Mesodermal cell (in vitro differentiated cells): ENCODE results near the gene GRM8.
A peak's percentile ranks its signal among the peaks of the same experiment; 100 is the strongest.
"Not testable (repeated sequence)": the region's sequence is repeated elsewhere in the genome, so short reads cannot be mapped to it uniquely, and the experiment has no call there.

Experiments used
- H3K27ac ChIP-seq: 2 replicates; pipeline ENCODE4 v1.7.0; 2013; ENCODE audit warnings: mild to moderate bottlenecking, low read depth, low read length, moderate library complexity; ENCODE audit not compliant: severe bottlenecking
- H3K36me3 ChIP-seq: 2 replicates; pipeline ENCODE4 v1.7.1; 2013; ENCODE audit warnings: mild to moderate bottlenecking, low read length, moderate library complexity; ENCODE audit not compliant: control insufficient read depth, insufficient read depth
- H3K4me1 ChIP-seq: one replicate; pipeline ENCODE4 v1.7.1; 2013; ENCODE audit warnings: mild to moderate bottlenecking, low read length; ENCODE audit not compliant: insufficient read depth, control insufficient read depth, poor library complexity, severe bottlenecking
- H3K4me3 ChIP-seq: 2 replicates; pipeline ENCODE4 v1.7.0; 2013; ENCODE audit warnings: low read length, control low read depth, mild to moderate bottlenecking; ENCODE audit not compliant: insufficient read depth, poor library complexity, severe bottlenecking; ENCODE audit errors: extremely low read depth
- H3K9me3 ChIP-seq: 2 replicates; pipeline ENCODE4 v1.7.1; 2013; ENCODE audit warnings: mild to moderate bottlenecking, low read length, moderate library complexity; ENCODE audit not compliant: control insufficient read depth
- WGBS, 2 experiments: methylation state at CpG; one replicate each; pipeline ENCODE4 v1.1.5; 2013; ENCODE audit warnings: missing lambda C conversion rate in 2 of 2; ENCODE audit not compliant: insufficient coverage in 2 of 2; 5-methylcytosine and 5-hydroxymethylcytosine counted together

GRM8 gene

GRCh38 chr7:126831241-126831640 lies 421.5 kb downstream of the GRM8 start:
- H3K27ac ChIP-seq, H3K9me3 ChIP-seq, H3K36me3 ChIP-seq, H3K4me1 ChIP-seq, H3K4me3 ChIP-seq: not testable (repeated sequence)
- 87 to 98% methylated on average over 4 to 7 of the region's 9 CpGs for WGBS, 2 experiments

- Histone ChIP-seq H3K4me1 (no peaks in the 10 kb centered on the region), H3K27ac (no peak overlapping the region), H3K9me3 (no peaks in the 10 kb centered on the region), H3K36me3 (no peaks in the 10 kb centered on the region), H3K4me3 (no peak overlapping the region)
- 89 to 100% methylated on average over 2 to 3 of the region's 3 CpGs for WGBS, 2 experiments
Observed at GRCh38 chr7:126820925-126821324, 431.8 kb downstream of the GRM8 start.

GRCh38 chr7:126819197-126819484 lies 433.6 kb downstream of the GRM8 start:
- 91 to 100% methylated on average over 4 of the region's 5 CpGs for WGBS, 2 experiments
- Histone ChIP-seq H3K4me3 (no peak overlapping the region), H3K4me1 (no peaks in the 10 kb centered on the region), H3K27ac (no peak overlapping the region), H3K9me3 (no peaks in the 10 kb centered on the region), H3K36me3 (no peaks in the 10 kb centered on the region)

- WGBS, 2 experiments: 85 to 89% methylated on average over 2 to 3 of the region's 3 CpGs
Observed at GRCh38 chr7:126818393-126819196, 434.1 kb downstream of the GRM8 start.

GRCh38 chr7:126809188-126809587 lies 443.6 kb downstream of the GRM8 start:
- Histone ChIP-seq H3K9me3 (peaks cover 6% of the 10 kb centered on the region), H3K4me3 (no peak overlapping the region), H3K4me1 (peaks cover 5% of the 10 kb centered on the region), H3K27ac (no peak overlapping the region), H3K36me3 (no peaks in the 10 kb centered on the region)
- WGBS, 2 experiments: 83% methylated on average over 1 of the region's 1 CpG; no CpG with 5 or more reads in 1 of the 2 experiments

More at GRCh38 chr7:126818393-126819196, 434.1 kb downstream of the GRM8 start:
- no peaks in the 10 kb centered on the region for H3K4me1 ChIP-seq
- H3K9me3 ChIP-seq: no peaks in the 10 kb centered on the region
- H3K27ac ChIP-seq: no peak overlapping the region
- H3K36me3 ChIP-seq: no peaks in the 10 kb centered on the region
- no peak overlapping the region for H3K4me3 ChIP-seq

GRCh38 chr7:126806614-126807013 lies 446.1 kb downstream of the GRM8 start:
- 94 to 98% methylated on average over 27 to 29 of the region's 31 CpGs for WGBS, 2 experiments
- Histone ChIP-seq H3K36me3 (no peaks in the 10 kb centered on the region), H3K4me3 (no peak overlapping the region), H3K27ac (no peak overlapping the region), H3K4me1 (peaks cover 9% of the 10 kb centered on the region), H3K9me3 (peaks cover 6% of the 10 kb centered on the region)

GRCh38 chr7:126805351-126805750 lies 447.4 kb downstream of the GRM8 start:
- no peak overlapping the region for H3K27ac ChIP-seq
- no CpG with 5 or more reads among the region's 1 CpG for WGBS, 2 experiments

GRCh38 chr7:126804604-126805003 lies 448.1 kb downstream of the GRM8 start:
- peak overlapping the region; percentile 70 for H3K27ac ChIP-seq
- no CpG with 5 or more reads among the region's 2 CpGs for WGBS, 2 experiments
- H3K4me3 ChIP-seq: no peak overlapping the region
- H3K36me3 ChIP-seq: no peaks in the 10 kb centered on the region
- no peaks in the 10 kb centered on the region for H3K9me3 ChIP-seq
- H3K4me1 ChIP-seq: peaks cover 9% of the 10 kb centered on the region

More at GRCh38 chr7:126805351-126805750, 447.4 kb downstream of the GRM8 start:
- H3K36me3 ChIP-seq: no peaks in the 10 kb centered on the region
- no peaks in the 10 kb centered on the region for H3K9me3 ChIP-seq
- no peak overlapping the region for H3K4me3 ChIP-seq
- peaks cover 9% of the 10 kb centered on the region for H3K4me1 ChIP-seq

- H3K27ac ChIP-seq: peak overlapping the region; percentile 70
- H3K4me3 ChIP-seq: no peak overlapping the region
- H3K4me1 ChIP-seq: peaks cover 9% of the 10 kb centered on the region
- WGBS, 2 experiments: 68 to 85% methylated on average over 2 of the region's 2 CpGs
- H3K36me3 ChIP-seq: no peaks in the 10 kb centered on the region
- H3K9me3 ChIP-seq: no peaks in the 10 kb centered on the region
Observed at GRCh38 chr7:126803990-126804389, 448.8 kb downstream of the GRM8 start.

- no peaks in the 10 kb centered on the region for H3K9me3 ChIP-seq
- H3K27ac ChIP-seq: peak overlapping the region; percentile 70
- no peaks in the 10 kb centered on the region for H3K36me3 ChIP-seq
- peaks cover 9% of the 10 kb centered on the region for H3K4me1 ChIP-seq
- H3K4me3 ChIP-seq: no peak overlapping the region
- WGBS, 2 experiments: no CpG with 5 or more reads among the region's 3 CpGs
Observed at GRCh38 chr7:126803060-126803665, 449.6 kb downstream of the GRM8 start.

- Histone ChIP-seq H3K36me3 (no peaks in the 10 kb centered on the region), H3K4me3 (no peak overlapping the region), H3K4me1 (peaks cover 9% of the 10 kb centered on the region), H3K27ac (no peak overlapping the region), H3K9me3 (no peaks in the 10 kb centered on the region)
- 100% methylated on average over 1 of the region's 3 CpGs; no CpG with 5 or more reads in 1 of the 2 experiments for WGBS, 2 experiments
Observed at GRCh38 chr7:126801733-126802132, 451.0 kb downstream of the GRM8 start.
